LoVo (cell line): ENCODE results near the gene IFT27.

ENCODE experiments used
- DNase-seq: peaks from one replicate; pipeline ENCODE4 v3.0.0-alpha.2; 2016; ENCODE audit warnings: low spot score

IFT27 gene

DNA sequence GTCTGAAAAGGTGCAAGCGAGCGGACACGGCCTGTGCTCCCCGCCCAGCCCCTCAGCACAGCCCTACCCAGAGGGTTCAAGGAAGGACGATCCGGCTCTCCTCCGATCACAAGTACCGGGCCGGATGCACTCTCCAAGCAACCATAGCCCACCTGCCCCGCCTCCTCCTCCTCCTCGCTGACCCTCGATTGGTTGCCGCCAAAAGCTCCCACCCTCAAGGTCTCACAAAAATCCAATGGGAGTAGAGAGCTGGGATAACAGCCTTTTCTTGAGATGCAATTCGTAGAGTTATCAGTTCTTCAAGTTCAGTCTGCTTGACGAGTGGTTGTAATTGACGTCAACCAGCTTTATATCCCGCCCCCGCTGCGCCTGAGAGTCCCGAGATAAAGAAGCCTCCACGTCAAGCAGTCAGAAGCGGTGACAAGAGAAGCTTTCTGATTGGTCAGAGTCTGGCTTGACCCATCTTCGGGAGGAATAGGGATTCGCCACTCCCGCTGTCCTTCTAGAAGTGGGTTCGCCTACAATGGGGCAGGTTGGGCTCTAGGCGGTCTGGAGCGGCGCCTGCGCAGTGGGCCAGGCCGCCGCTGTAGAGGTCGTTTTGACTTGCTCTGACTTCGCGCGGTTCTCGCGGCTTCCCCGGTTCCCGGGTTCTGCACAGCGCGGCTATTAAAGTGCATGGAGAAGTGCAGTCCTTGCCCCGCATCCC lies at the start of gene IFT27:
Gene IFT27, minus strand, starts transcription at position 156 of the 706 bp plus-strand sequence. CDS start 412 bp downstream, outside the sequence.
- peak; percentile 100 for DNase-seq

- no peak for DNase-seq
These were observed 48.7 kb upstream of the IFT27 start for GRCh38 chr22:36824655-36825054.

DNA sequence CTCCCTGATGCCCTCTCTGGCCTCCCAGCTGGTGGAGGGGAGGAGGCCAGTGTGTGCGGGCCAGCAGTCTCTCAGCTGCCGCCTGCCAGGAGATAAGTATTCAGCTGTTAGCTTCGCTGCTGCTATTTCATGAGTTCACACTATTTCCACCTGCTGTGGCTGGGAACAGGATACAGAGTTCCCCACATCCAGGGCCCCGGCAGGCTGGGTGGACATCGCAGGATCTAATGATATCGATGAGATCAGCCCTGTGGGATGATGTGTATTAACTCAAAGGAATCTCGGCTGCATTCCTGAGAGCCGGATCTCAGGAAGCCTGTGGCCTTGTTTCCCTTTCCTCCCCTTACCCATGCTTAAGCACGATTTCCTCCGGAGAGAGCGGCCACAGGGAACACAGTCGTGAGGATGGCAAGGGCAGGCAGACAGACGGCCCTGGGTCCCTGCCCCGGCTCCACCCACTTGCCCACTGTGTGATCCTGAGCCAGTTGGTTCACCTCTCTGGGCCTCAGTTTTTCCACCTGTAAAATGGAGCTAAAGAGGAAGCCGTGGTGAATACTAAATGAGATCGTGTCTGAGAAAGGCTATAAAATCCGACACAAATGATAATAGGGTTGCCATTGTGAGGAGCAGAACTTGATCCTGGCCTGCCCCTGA lies 47.4 kb upstream of the IFT27 start:
- no peak for DNase-seq

- no peak for DNase-seq
These were observed 46.7 kb upstream of the IFT27 start for GRCh38 chr22:36822581-36822980.

DNA sequence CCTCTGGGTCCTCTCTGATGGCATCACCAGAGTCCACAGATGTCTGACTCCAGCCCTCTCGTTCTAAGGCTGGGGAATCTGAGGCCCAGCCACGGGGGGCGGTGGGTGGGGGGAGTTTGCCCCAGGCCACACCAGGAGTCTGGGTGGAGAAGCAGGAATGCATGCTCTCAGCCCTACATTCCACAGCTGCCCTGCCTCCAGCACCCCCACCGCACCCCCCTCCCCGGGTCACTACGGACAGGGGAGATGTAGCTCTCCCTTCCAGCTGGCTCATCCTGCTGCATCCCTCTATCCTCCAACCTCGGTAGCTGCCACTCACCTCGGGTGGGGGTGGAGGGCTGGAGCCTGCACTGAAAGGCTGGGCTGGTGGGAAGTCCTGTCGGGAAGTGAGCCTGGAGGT lies 43.2 kb upstream of the IFT27 start:
- no peak for DNase-seq

GRCh38 chr22:36818010-36818642 lies 42.2 kb upstream of the IFT27 start:
- no peak for DNase-seq

GRCh38 chr22:36817525-36817848 lies 41.6 kb upstream of the IFT27 start:
- no peak for DNase-seq

DNA sequence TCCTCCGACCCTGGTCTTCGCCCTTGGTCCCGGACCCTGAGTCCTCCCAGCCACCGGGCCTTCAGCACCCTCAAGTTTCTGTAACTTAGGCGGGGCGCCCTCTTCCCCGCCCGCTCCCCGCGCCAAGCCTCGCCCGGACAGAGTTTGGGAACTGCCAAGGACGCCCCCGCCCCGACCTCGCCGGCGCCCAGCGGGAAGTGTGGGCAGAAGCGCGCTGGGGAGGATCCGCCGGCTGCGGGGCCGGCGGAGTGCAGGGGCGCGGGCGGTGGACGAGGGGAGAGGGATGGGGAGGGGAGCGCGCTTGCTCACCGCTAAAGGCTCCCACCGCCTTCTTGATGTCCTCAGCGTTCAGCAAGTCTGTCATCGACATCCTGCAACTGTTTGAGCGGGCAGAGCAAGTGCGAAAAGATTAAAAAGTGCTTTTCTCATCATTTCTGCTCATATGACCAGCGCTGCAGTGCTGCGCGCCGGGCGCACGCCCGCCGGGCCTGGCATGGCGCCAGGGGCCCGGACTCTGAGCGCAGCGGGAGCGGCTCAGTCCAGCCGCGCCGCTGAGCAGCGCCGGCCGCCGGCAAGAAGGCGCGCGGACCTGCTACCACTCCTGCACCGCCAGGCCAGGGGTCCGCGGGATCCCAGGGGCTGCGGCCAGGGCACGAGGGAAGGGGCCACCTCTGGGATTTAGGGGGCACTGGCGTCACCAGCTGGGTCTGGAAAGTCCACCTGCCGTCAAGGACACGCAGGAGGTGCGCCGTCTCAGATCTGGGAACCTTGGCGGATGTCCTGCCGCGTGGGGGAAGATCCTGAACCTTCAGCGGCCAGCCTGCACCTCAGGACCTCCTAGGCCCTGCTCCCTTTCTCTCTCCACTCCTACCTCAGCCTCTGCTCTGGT lies 41.0 kb upstream of the IFT27 start, which contains the start of gene PVALB:
Gene PVALB, minus strand, starts transcription at position 400 of the 889 bp plus-strand sequence. Its CDS starts 30 bp downstream, at position 370.
- no peak for DNase-seq

DNA sequence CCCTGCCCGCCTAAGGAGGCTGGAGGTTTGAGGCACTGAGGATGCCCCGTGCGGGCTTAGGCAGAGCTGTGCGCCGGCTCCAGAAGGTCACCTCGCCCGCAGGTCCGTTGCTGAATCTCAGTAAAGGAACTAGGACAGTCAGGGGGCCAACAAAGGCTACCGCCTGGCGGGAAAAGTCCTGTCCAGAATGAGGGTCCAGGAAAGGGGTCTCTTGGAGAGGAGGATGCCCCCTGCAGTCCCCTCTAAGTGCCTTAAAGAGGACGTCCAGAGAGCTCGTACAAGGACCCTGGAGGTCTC lies 40.4 kb upstream of the IFT27 start:
- no peak for DNase-seq

- no peak for DNase-seq
These were observed 39.8 kb upstream of the IFT27 start for GRCh38 chr22:36815558-36816338.

DNA sequence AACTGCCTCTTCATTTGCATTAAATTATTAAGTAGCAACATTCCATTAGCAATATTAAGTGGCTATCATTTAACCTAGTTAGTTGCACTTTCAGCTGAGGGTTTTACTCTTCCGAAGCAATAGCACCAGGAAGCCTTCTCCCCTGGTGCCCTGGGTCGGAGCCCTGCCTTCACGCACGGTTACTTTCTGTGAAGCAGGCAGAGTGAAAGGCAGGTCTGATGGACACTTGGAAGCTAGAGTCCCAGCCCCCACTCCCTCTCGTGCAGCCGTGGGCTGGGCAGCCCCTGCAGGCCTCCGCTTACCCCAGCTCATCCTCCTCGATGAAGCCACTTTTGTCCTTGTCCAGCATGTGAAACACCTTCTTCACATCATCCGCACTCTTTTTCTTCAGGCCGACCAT lies 38.9 kb upstream of the IFT27 start:
- DNase-seq = no peak

- no peak for DNase-seq
These were observed 35.3 kb upstream of the IFT27 start for GRCh38 chr22:36811094-36811800.

GRCh38 chr22:36809351-36809750 lies 33.4 kb upstream of the IFT27 start:
- no peak for DNase-seq

- no peak for DNase-seq
These were observed 32.9 kb upstream of the IFT27 start for GRCh38 chr22:36808721-36809344.

GRCh38 chr22:36807627-36808026 lies 31.7 kb upstream of the IFT27 start:
- DNase-seq = no peak

- DNase-seq = no peak
These were observed 30.9 kb upstream of the IFT27 start for GRCh38 chr22:36806835-36807234.

DNA sequence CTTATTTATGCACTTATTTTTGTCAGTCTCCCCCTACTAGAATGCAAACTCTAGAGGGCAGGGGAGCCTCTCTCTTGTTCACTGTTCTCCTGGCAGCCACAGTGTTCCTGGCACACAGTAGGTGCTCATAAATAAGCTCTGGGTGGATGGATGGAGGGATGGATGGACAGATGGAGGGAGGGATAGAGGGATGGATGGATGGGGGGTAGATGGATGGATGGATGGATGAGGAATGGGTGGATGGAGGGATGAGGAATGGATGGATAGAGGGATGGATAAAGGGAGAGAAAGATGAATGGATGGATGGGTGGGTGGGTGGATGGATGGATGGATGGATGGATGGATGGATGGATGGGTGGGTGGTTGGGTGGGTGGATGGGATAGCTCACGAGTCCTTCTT lies 27.4 kb upstream of the IFT27 start:
- no peak for DNase-seq

GRCh38 chr22:36798674-36799066 lies 22.8 kb upstream of the IFT27 start:
- DNase-seq = no peak

- DNase-seq = no peak
These were observed 22.2 kb upstream of the IFT27 start for GRCh38 chr22:36797911-36798673.

GRCh38 chr22:36797374-36797773 lies 21.5 kb upstream of the IFT27 start:
- DNase-seq = no peak
